NCI-H526 (cell line): ENCODE measurements around the gene IGF1R.
A peak's percentile ranks its signal among the peaks of the same experiment; 100 is the strongest.

Experiments used
- DNase-seq, 2 experiments: peaks; one replicate each; lab custom pipeline; 2025; lab: John Stamatoyannopoulos, UW

The IGF1R gene

GRCh38 chr15:98884894-98885293, 236.6 kb downstream of the IGF1R start:
- no peak for DNase-seq

- DNase-seq = no peak
These were observed 239.6 kb downstream of the IGF1R start for GRCh38 chr15:98887976-98888375.

- DNase-seq = no peak
These were observed 240.6 kb downstream of the IGF1R start for GRCh38 chr15:98888820-98889479.

- DNase-seq = no peak
These were observed 241.8 kb downstream of the IGF1R start for GRCh38 chr15:98889930-98890695.

GRCh38 chr15:98891301-98891700, 243.0 kb downstream of the IGF1R start:
- DNase-seq = no peak

- DNase-seq = no peak
These were observed 245.1 kb downstream of the IGF1R start for GRCh38 chr15:98893401-98893800.

GRCh38 chr15:98894312-98894711, 246.0 kb downstream of the IGF1R start:
- DNase-seq = no peak

GRCh38 chr15:98896002-98896721, 247.8 kb downstream of the IGF1R start:
- no peak for DNase-seq

- DNase-seq = no peak
These were observed 248.7 kb downstream of the IGF1R start for GRCh38 chr15:98896802-98897732.

GRCh38 chr15:98898122-98898521, 249.8 kb downstream of the IGF1R start:
- DNase-seq = no peak

- no peak for DNase-seq
These were observed 251.1 kb downstream of the IGF1R start for GRCh38 chr15:98899272-98900021.

GRCh38 chr15:98900356-98900755, 252.0 kb downstream of the IGF1R start:
- DNase-seq = no peak

- DNase-seq = no peak
These were observed 253.2 kb downstream of the IGF1R start for GRCh38 chr15:98901434-98902072.

- no peak for DNase-seq
These were observed 254.6 kb downstream of the IGF1R start for GRCh38 chr15:98902931-98903330.

GRCh38 chr15:98903377-98904018, 255.2 kb downstream of the IGF1R start:
- no peak for DNase-seq

- DNase-seq = peak; percentile 12 to 52
These were observed 256.2 kb downstream of the IGF1R start for GRCh38 chr15:98904544-98904943.

GRCh38 chr15:98905963-98906711, 257.8 kb downstream of the IGF1R start:
- DNase-seq = no peak

GRCh38 chr15:98906712-98907083, 258.4 kb downstream of the IGF1R start:
- no peak for DNase-seq

- DNase-seq = no peak
These were observed 259.7 kb downstream of the IGF1R start for GRCh38 chr15:98907927-98908471.
